Measurements from ENCODE around the gene SS18L1.

Gene SS18L1

GRCh38 chr20:62227977-62228958 lies 84.7 kb downstream of the SS18L1 start:
- TF ChIP-seq L3MBTL2 (conservative IDR thresholded peaks at IDR 0.05) (0 out of 2 replicates have a peak, but pooled peaks have one; percentile 16), PKNOX1 (IDR thresholded peaks at IDR 0.05) (no peak)
- CTCF ChIA-PET, result no interaction called here
- POLR2A ChIA-PET, result no interaction called here
- DNase-seq (ENCODE audit: extremely low spot score), result no peak

GRCh38 chr20:62228982-62229545 lies 85.5 kb downstream of the SS18L1 start:
- DNase-seq (ENCODE audit: extremely low spot score), result no peak
- TF ChIP-seq SUZ12 (IDR thresholded peaks at IDR 0.05) (no peak), L3MBTL2 (conservative IDR thresholded peaks at IDR 0.05) (no peak)
- ChIA-PET CTCF (no interaction called here), POLR2A (no interaction called here)

DNA sequence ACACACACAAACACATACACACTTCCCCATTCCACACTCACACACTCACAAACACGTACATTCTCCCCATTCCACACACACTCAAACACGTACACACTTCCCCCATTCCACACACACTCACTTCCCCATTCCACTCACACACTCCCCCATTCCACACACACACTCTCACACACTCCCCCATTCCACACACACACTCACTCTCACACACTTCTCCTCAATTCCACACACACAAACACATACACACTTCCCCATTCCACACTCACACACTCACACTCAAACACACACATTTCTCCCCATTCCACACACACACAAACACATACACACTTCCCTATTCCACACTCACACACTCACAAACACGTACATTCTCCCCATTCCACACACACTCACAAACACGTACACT lies 86.1 kb downstream of the SS18L1 start:
- CTCF ChIA-PET, result no interaction called here
- no peak for DNase-seq (ENCODE audit: extremely low spot score)
- POLR2A ChIA-PET, result no interaction called here
- TF ChIP-seq SUZ12 (IDR thresholded peaks at IDR 0.05) (no peak), PKNOX1 (IDR thresholded peaks at IDR 0.05) (no peak), ARNT (IDR thresholded peaks at IDR 0.05) (no peak), LEF1 (IDR thresholded peaks at IDR 0.05; ENCODE audit: borderline replicate concordance) (no peak), FOXA1 (IDR thresholded peaks at IDR 0.05) (no peak), NFRKB (IDR thresholded peaks at IDR 0.05) (no peak), SP1 (IDR thresholded peaks at IDR 0.05) (no peak), CTBP1 (IDR thresholded peaks at IDR 0.05; ENCODE audit: borderline replicate concordance) (no peak), FOXM1 (IDR thresholded peaks at IDR 0.05; ENCODE audit: borderline replicate concordance) (no peak), TARDBP (IDR thresholded peaks at IDR 0.05) (no peak), HDGF (IDR thresholded peaks at IDR 0.05; ENCODE audit: borderline replicate concordance) (no peak), ZNF384 (IDR thresholded peaks at IDR 0.05) (no peak), BHLHE40 (IDR thresholded peaks at IDR 0.05; ENCODE audit: borderline replicate concordance) (no peak), L3MBTL2 (conservative IDR thresholded peaks at IDR 0.05) (no peak), ELF4 (IDR thresholded peaks at IDR 0.05) (no peak), FOXK2 (IDR thresholded peaks at IDR 0.05) (no peak)

- ChIA-PET POLR2A (no interaction called here), CTCF (no interaction called here)
- no peak for TF ChIP-seq L3MBTL2 (conservative IDR thresholded peaks at IDR 0.05)
- TF ChIP-seq FOXA1 (IDR thresholded peaks at IDR 0.05), result no peak
- no peak for TF ChIP-seq CTBP1 (IDR thresholded peaks at IDR 0.05; ENCODE audit: borderline replicate concordance)
- TF ChIP-seq TARDBP (IDR thresholded peaks at IDR 0.05), result peak; percentile 56
- TF ChIP-seq BHLHE40 (IDR thresholded peaks at IDR 0.05; ENCODE audit: borderline replicate concordance), result no peak
- DNase-seq (ENCODE audit: extremely low spot score), result no peak
Measured at GRCh38 chr20:62230276-62230675, 86.7 kb downstream of the SS18L1 start.

GRCh38 chr20:62230696-62231095 lies 87.1 kb downstream of the SS18L1 start:
- ChIA-PET CTCF (no interaction called here), POLR2A (interaction anchor here (0.6 kb wide), 1 partner anchor 124 kb away, joined by 3 read pairs; no protein-coding TSS in a partner anchor)
- no peak for DNase-seq (ENCODE audit: extremely low spot score)
- no peak for TF ChIP-seq FOXK2 (IDR thresholded peaks at IDR 0.05)
- TF ChIP-seq TARDBP (IDR thresholded peaks at IDR 0.05), result no peak
- no peak for TF ChIP-seq ZNF384 (IDR thresholded peaks at IDR 0.05)
- TF ChIP-seq LEF1 (IDR thresholded peaks at IDR 0.05; ENCODE audit: borderline replicate concordance), result no peak
- no peak for TF ChIP-seq NFRKB (IDR thresholded peaks at IDR 0.05)
- TF ChIP-seq BHLHE40 (IDR thresholded peaks at IDR 0.05; ENCODE audit: borderline replicate concordance), result no peak
- no peak for TF ChIP-seq L3MBTL2 (conservative IDR thresholded peaks at IDR 0.05)
- no peak for TF ChIP-seq ELF4 (IDR thresholded peaks at IDR 0.05)
- TF ChIP-seq SUZ12 (IDR thresholded peaks at IDR 0.05), result no peak
- no peak for TF ChIP-seq HDGF (IDR thresholded peaks at IDR 0.05; ENCODE audit: borderline replicate concordance)
- no peak for TF ChIP-seq CTBP1 (IDR thresholded peaks at IDR 0.05; ENCODE audit: borderline replicate concordance)
- TF ChIP-seq FOXA1 (IDR thresholded peaks at IDR 0.05), result no peak
- no peak for TF ChIP-seq SP1 (IDR thresholded peaks at IDR 0.05)
- TF ChIP-seq FOXM1 (IDR thresholded peaks at IDR 0.05; ENCODE audit: borderline replicate concordance), result no peak
- no peak for TF ChIP-seq PKNOX1 (IDR thresholded peaks at IDR 0.05)
- no peak for TF ChIP-seq ARNT (IDR thresholded peaks at IDR 0.05)

GRCh38 chr20:62231292-62231691 lies 87.7 kb downstream of the SS18L1 start:
- ChIA-PET POLR2A (interaction anchor here (0.6 kb wide), 1 partner anchor 123 kb away, joined by 3 read pairs; no protein-coding TSS in a partner anchor), CTCF (no interaction called here)

More at GRCh38 chr20:62231292-62231691, 87.7 kb downstream of the SS18L1 start:
- no peak for DNase-seq (ENCODE audit: extremely low spot score)
- TF ChIP-seq CTBP1 (IDR thresholded peaks at IDR 0.05; ENCODE audit: borderline replicate concordance), result no peak
- TF ChIP-seq FOXM1 (IDR thresholded peaks at IDR 0.05; ENCODE audit: borderline replicate concordance), result no peak
- no peak for TF ChIP-seq SUZ12 (IDR thresholded peaks at IDR 0.05)
- TF ChIP-seq ARNT (IDR thresholded peaks at IDR 0.05), result no peak
- no peak for TF ChIP-seq HDGF (IDR thresholded peaks at IDR 0.05; ENCODE audit: borderline replicate concordance)
- no peak for TF ChIP-seq ZNF384 (IDR thresholded peaks at IDR 0.05)
- no peak for TF ChIP-seq PKNOX1 (IDR thresholded peaks at IDR 0.05)
- no peak for TF ChIP-seq ELF4 (IDR thresholded peaks at IDR 0.05)
- TF ChIP-seq NFRKB (IDR thresholded peaks at IDR 0.05), result no peak
- no peak for TF ChIP-seq LEF1 (IDR thresholded peaks at IDR 0.05; ENCODE audit: borderline replicate concordance)
- TF ChIP-seq SP1 (IDR thresholded peaks at IDR 0.05), result no peak
- no peak for TF ChIP-seq FOXK2 (IDR thresholded peaks at IDR 0.05)
- no peak for TF ChIP-seq TARDBP (IDR thresholded peaks at IDR 0.05)
- no peak for TF ChIP-seq L3MBTL2 (conservative IDR thresholded peaks at IDR 0.05)
- TF ChIP-seq FOXA1 (IDR thresholded peaks at IDR 0.05), result no peak
- no peak for TF ChIP-seq BHLHE40 (IDR thresholded peaks at IDR 0.05; ENCODE audit: borderline replicate concordance)
